T-helper 9 cell (primary cell): ENCODE measurements around the gene EEF2.
"Not testable (repeated sequence)": the region's sequence is repeated elsewhere in the genome, so short reads cannot be mapped to it uniquely, and the experiment has no call there.

Experiments used
- DNase-seq: peaks from one replicate; pipeline ENCODE4 v3.0.0-alpha.2; 2020

The EEF2 gene

GRCh38 chr19:4014541-4015491, 29.6 kb upstream of the EEF2 start:
- DNase-seq = peak; percentile 20

- DNase-seq = no peak
Measured at GRCh38 chr19:4013886-4014540, 28.8 kb upstream of the EEF2 start.

- DNase-seq = no peak
Measured at GRCh38 chr19:4012975-4013634, 27.8 kb upstream of the EEF2 start.

- DNase-seq = no peak
Measured at GRCh38 chr19:4012092-4012974, 27.1 kb upstream of the EEF2 start.

GRCh38 chr19:4011430-4011829, 26.2 kb upstream of the EEF2 start:
- DNase-seq = not testable (repeated sequence)

- DNase-seq = no peak
Measured at GRCh38 chr19:4010808-4011110, 25.5 kb upstream of the EEF2 start.

- no peak for DNase-seq
Measured at GRCh38 chr19:4009990-4010807, 24.9 kb upstream of the EEF2 start.

- DNase-seq = no peak
Measured at GRCh38 chr19:4007836-4008539, 22.7 kb upstream of the EEF2 start.

GRCh38 chr19:4007021-4007835, 22.0 kb upstream of the EEF2 start, which contains the start of gene PIAS4:
TSS of gene PIAS4 (plus strand) at chr19:4007736. CDS start at chr19:4007761, 25 bp downstream.
- peak; percentile 90 for DNase-seq

GRCh38 chr19:4005436-4005835, 20.2 kb upstream of the EEF2 start:
- DNase-seq = not testable (repeated sequence)

GRCh38 chr19:4000798-4001197, 15.5 kb upstream of the EEF2 start:
- not testable (repeated sequence) for DNase-seq

GRCh38 chr19:3998667-3999412, 13.6 kb upstream of the EEF2 start:
- not testable (repeated sequence) for DNase-seq

- DNase-seq = no peak
Measured at GRCh38 chr19:3995607-3996006, 10.3 kb upstream of the EEF2 start.

GRCh38 chr19:3990815-3991117, 5.5 kb upstream of the EEF2 start:
- DNase-seq = no peak

GRCh38 chr19:3987619-3988371, 2.5 kb upstream of the EEF2 start:
- peak; percentile 86 for DNase-seq

GRCh38 chr19:3986260-3987041, 1.2 kb upstream of the EEF2 start:
- DNase-seq = no peak

- DNase-seq = no peak
Measured at GRCh38 chr19:3985643-3986259, 488 bp upstream of the EEF2 start.

- no peak for DNase-seq
Measured at GRCh38 chr19:3984584-3984907, 717 bp downstream of the EEF2 start.
